GM18951 (cell line): ENCODE data around the gene PCGF3.
"Not testable (repeated sequence)": the region's sequence is repeated elsewhere in the genome, so short reads cannot be mapped to it uniquely, and the experiment has no call there.

Source experiments
- POLR2A ChIP-seq: IDR thresholded peaks from 4 replicates; pipeline ENCODE4 v1.6.1; 2011; ENCODE audit warnings: mild to moderate bottlenecking; ENCODE audit not compliant: insufficient read length, insufficient read depth; ENCODE audit errors: extremely low read depth
- in situ Hi-C: fragments of 300-500 bp; cut with MboI; formaldehyde crosslinking; loops from one replicate; pipeline ENCODE4 v1.12.0; 2022; ENCODE audit warnings: low sequenced_read_pairs, mixed read lengths, inconsistent platforms; ENCODE audit not compliant: unreplicated experiment

The PCGF3 gene

GRCh38 chr4:721261-722168 is 15.9 kb downstream of the PCGF3 start:
- no peak for TF ChIP-seq POLR2A

GRCh38 chr4:722169-722725 is 16.6 kb downstream of the PCGF3 start:
- in situ Hi-C loops: no loop called here
- TF ChIP-seq POLR2A: no peak

More at GRCh38 chr4:721261-722168, 15.9 kb downstream of the PCGF3 start:
- in situ Hi-C loops: no loop called here

DNA sequence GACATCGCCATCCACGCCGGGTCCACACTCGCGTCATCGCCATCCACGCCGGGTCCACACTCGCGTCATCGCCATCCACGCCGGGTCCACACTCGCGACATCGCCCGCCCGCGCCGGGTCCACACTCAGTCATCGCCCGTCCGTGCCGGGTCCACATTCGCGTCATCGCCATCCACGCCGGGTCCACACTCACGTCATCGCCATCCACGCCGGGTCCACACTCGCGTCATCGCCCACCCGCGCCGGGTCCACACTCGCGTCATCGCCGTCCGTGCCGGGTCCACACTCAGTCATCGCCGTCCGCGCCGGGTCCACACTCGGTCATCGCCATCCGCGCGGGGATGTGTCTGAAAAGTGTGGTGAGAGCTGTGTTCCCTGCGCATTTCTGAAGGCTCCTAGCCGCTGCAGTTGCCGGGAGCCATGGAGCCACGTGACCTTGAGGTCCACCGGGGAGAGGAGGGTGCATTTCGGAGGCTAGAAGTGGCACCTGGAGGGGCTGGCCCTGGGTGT is 17.3 kb downstream of the PCGF3 start:
- in situ Hi-C loops: no loop called here
- TF ChIP-seq POLR2A: no peak

DNA sequence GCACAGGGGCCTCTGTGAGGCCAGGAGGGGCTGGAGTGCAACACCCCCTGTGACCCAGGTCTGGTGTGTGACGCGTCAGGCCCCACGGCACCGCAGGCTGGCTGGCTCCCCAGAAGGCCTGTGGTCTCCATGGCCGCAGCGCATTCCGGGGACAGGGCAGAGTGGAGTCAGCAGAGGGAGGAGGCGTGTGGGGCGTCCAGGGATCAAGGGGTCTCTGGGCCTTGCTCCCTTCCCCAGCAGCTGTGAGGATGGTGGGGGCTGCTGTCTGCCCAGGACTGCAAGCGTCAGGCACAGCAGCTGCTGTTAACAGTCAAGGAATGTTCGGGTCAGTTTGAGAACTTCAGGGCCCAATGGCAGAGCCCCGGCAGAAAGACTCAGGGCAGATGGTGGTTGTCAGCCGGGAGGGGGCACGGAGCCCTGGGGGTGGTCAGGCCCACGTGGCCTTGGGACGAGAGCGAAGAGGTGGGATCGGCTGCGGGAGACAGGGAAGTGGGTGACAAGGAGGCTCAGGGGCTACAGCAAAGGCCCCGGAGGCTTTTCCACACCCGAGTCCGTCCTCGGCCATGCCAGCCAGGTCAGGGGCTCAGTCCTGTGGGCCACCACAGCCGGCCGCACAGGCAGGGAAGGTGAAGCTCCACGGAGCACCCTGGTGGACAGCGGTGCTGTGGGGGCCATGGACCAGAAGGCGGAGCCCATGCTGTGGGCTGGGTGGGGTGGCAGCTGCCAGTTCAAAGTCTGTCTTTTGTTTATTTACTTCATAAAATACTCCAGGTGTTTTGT is 18.3 kb downstream of the PCGF3 start:
- no peak for TF ChIP-seq POLR2A
- in situ Hi-C loops: no loop called here

DNA sequence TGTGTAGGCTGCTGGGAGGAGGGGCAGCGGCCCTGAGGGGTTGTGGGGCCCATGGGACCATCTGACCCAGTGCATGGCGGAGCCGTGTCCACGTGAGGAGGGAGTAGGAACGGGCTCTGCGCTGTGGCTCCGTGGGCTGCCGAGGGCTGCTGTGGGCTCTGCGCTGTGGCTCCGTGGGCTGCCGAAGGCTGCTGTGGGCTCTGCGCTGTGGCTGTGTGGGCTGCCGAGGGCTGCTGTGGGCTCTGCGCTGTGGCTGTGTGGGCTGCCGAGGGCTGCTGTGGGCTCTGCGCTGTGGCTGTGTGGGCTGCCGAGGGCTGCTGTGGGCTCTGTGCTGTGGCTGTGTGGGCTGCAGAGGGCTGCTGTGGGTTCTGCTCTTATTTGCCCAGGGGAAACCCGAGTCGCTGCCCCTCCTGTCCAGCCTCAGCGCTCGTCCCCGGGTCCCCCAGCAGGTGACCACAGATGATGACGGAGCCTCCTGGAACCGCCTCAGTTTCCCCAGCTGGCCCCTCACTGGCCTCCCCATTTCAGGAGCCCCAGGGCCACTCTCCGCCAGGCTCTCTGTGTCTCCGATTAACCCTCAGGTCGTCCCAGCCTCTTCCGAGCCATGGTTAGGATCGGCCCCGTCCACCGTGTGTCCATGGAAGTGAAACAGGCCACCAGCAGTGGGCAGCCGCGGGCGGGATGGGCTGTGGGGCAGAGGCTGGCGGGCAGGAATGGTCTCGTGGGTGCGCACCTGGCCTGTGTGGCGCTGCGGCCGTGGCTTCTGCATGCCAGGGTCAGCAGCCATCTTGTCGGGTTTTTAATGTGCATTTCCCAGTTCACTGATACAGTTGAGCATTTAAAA is 20.0 kb downstream of the PCGF3 start:
- no peak for TF ChIP-seq POLR2A
- in situ Hi-C loops: no loop called here

DNA sequence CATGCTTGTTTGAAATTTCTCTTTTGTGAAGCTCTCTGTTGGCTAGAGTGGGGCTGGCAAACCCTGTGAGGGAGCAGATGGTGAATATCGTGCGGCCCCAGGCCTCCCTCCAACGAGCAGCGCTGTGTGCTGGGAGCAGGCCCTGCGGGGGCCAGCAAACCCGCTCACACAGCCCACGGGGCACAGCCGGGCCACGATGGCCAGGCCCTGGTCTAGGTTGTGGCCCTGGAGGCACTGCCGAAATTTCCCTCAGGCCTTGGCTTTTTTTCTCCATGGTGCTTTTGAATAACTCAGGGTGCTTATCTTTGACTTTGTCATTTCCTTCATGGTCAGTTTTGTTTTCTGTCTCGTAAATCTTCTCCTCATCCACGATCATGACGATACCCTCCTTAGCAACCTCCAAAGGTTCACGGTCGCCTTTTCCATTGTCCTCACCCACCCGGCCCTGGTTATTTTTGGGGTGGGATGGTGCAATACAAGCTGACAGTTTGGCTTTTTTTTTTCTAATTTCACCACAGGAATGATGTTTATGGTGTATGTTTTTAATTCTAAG is 20.7 kb downstream of the PCGF3 start:
- no peak for TF ChIP-seq POLR2A
- in situ Hi-C loops: no loop called here

DNA sequence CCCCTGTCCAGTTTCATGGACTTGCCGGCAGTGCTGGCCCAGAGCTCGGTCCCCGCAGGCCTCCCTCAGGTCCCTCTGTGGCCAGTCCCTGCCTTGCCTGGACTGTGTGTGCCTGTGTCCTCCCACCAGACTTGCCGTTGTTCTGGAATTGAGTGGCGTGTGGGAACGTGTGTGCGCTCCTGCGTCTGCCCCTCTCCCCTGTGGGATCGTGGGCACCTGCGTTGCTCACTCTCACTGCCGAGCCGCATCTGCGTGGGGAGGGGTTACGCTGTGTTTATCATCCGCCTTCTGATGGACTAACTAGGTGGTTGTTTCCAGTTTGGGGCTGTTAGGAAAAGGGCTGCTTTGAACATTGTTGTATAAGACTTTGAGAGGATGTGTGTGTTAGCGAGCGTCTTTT is 21.2 kb downstream of the PCGF3 start:
- TF ChIP-seq POLR2A: no peak
- in situ Hi-C loops: no loop called here

GRCh38 chr4:727576-727975 is 21.9 kb downstream of the PCGF3 start:
- in situ Hi-C loops: no loop called here
- no peak for TF ChIP-seq POLR2A

DNA sequence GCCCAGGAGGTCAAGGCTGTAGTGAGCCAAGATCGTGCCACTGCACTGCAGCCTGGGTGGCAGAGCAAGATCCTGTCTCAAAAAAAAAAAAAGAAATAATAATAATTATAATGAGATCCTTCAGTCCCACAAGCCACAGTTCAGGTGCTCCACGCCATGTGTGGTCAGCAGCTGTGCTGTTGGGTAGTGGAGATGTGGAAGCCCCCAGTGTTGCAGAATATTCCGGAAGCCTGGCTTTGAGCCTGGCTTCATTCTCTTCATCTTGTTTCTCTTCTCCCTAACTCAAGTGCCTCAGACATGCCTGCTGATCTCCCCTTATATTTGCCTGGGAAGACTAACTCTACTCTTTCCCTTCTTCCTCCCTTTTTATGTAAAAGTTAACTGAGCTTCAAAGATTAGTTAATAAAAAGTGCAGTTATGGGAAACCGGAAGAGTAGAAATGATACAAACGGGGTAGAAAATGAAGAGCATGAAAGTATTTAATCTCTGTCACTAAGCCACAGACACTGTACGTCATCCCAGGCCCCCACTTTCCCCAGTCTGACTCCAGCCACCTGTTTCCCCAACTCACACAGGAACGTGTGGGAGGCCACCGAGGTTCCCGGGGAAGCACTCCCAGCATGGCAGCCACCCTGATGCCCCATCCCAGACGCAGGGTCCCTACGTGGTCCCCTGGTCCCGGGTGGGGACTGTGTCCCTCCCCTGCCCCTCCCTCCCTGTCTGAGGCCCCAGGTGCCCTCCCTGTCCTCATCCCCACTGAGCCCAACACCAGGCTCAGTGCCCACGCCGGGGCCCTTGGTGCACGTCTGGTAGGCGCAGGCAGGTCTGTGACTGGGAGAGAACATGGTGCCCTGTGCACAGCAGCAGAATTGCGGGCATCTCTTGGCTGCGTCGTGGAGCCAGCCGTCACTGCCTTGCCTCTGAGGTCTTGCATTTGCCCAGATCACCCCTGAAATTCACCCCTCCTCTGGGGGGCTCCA is 24.0 kb downstream of the PCGF3 start:
- TF ChIP-seq POLR2A: no peak
- in situ Hi-C loops: no loop called here

GRCh38 chr4:730511-730910 is 24.9 kb downstream of the PCGF3 start:
- in situ Hi-C loops: no loop called here
- no peak for TF ChIP-seq POLR2A

- in situ Hi-C loops: not testable (repeated sequence)
Measured at GRCh38 chr4:730946-731904, 25.6 kb downstream of the PCGF3 start.

- in situ Hi-C loops: not testable (repeated sequence)
Measured at GRCh38 chr4:731954-732353, 26.3 kb downstream of the PCGF3 start.
